ENCODE measurements around the gene AS3MT.
"Not testable (repeated sequence)": the region's sequence is repeated elsewhere in the genome, so short reads cannot be mapped to it uniquely, and the experiment has no call there.

DNA sequence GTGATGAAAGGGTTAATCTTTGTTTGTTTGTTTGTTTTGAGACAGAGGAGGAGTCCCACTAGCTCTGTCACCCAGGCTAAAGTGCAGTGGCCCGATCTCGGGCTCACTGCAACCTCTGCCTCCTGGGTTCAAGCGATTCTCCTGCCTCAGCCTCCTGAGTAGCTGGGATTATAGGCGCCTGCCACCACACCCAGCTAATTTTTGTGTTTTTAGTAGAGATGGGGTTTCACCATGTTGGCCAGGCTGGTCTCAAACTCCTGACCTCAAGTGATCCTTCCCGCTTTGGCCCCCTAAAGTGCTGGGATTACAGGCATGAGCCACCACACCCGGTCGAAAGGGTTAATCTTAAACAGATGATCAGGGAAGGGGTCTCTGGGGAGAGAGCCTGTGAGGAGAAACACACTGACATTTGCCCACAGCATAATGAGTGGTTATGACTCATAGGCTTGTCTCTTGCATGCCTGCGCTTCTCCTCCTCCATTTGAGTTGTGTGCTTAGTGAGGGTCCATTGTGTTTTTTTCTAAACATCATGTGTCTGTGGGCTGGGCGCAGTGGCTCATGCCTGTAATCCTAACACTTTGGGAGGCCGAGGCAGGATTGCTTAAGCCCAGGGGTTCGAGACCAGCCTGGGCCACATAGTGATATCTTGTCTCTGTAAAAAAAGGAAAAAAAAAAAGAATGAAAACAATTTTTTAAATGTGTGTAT lies 13.4 kb upstream of the AS3MT start:
- TF ChIP-seq CTCF (IDR thresholded peaks at IDR 0.05 in 8 of 11, conservative IDR thresholded peaks at IDR 0.05 in 3 of 11); POLR2A (IDR thresholded peaks at IDR 0.05): not testable (repeated sequence)

Data from spleen (tissue), 7 donors.